Stimulated activated CD4-positive, alpha-beta T cell treated with anti-CD3 and anti-CD28 coated beads, Interleukin-2, amount 100 ng/mL, for 4 hours (primary cell): ENCODE results near the gene PTCHD1.

Experiments used
- DNase-seq: peaks from one replicate; pipeline ENCODE4 v3.0.0-alpha.2; 2020; ENCODE audit warnings: low read depth

Gene PTCHD1

DNA sequence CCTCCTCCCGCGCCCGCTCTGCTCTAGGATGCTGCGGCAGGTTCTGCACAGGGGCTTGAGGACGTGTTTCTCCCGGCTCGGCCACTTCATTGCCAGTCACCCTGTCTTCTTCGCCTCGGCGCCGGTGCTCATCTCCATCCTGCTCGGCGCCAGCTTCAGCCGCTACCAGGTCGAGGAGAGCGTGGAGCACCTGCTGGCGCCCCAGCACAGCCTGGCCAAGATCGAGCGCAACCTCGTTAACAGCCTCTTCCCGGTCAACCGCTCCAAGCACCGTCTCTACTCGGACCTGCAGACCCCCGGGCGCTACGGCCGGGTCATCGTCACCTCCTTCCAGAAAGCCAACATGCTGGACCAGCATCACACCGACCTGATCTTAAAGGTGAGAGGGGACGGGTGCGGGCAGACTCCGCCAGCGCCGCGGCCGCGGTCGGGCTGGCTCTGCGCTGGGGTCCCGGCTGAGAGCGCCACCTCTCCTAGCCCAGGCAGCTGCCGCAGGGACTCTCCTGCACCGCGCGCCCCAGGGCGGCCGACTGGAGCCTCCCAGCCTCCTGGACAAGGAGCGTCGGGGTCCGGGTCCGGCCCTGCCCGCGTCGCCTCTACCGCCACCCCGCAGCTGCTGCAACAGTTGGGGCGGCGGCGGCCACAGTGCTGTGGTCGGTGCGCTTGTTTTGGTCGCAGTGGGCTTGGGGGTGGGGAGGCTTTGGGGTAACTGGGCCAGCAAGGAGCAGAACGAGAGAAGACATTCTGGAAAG is at the start of gene PTCHD1:
Gene PTCHD1, plus strand, starts transcription at position 2 of the 752 bp plus-strand sequence. Its CDS starts 27 bp downstream, at position 29.
- DNase-seq: no peak

DNA sequence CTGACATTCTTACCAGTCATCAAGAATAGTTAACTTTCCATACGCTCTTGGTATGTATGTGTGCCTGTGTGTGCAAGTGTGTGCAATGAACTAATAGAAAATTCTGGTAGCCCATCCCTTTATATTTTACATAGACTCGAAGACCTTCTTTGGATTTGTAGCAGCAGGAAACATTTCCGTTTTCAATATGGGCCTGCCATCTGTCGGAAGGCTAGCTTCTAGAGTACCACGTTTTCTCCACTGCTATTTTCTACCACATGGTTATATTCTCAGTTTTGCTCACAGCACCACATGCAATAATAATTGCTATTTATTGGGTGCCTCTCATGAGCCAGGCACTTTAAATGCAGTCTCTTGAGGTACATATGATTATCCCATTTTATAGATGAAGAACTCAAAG is 47.9 kb upstream of the PTCHD1 start:
- no peak for DNase-seq

DNA sequence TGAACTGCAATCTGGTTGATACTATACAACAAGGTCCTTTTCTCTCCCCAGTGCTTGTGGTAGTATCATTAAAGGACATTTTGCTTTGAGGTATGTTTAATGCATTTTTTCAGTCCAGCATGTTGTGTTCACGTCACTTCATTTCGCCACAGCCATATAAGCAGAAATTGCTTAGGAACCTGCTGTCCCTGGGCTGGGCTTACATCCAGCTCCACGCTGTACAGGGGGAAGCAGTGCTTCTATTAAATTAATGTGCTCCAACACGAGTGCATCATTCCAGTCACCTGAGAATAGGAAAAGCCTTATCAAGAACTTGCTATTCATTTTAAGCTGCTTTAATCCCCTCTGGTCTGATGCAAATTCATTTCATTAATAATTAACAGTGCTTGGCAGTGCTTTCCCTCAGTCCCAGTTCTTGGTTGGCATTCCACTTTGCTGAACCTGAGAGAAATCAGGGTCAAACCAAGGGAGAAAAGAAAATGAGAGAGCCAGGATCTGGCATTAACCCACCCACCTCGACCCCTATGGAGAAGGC is 47.4 kb upstream of the PTCHD1 start:
- DNase-seq: no peak

DNA sequence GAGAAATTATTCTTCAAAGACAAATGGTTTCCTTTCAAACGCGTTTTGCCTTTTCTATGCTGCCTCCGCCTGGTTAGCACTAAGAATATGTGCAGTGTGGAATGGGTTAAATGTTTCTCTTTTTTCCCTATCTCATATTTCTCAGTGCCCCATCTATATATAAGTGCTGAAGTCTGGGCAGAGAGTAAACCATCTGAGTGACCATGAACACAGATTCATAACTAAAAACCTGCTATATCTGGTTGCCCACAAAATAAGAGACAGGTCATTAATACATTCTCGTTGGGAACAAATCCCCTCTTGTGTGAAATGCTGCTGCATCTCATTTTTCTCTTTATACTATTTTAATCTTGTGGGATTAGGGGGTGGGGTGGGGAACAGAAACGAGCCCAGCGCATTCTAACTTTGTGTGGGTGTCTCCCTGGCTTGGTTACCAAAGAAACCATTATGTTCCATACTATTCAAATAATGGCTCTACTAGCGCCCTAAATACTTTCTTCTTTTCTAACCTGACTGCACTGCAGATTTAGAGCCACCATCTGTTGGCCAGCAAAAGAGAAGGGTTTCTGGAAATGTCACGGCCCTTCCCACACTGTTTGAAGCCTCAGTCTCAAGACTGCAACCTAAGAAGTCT is 42.2 kb upstream of the PTCHD1 start:
- DNase-seq: no peak

DNA sequence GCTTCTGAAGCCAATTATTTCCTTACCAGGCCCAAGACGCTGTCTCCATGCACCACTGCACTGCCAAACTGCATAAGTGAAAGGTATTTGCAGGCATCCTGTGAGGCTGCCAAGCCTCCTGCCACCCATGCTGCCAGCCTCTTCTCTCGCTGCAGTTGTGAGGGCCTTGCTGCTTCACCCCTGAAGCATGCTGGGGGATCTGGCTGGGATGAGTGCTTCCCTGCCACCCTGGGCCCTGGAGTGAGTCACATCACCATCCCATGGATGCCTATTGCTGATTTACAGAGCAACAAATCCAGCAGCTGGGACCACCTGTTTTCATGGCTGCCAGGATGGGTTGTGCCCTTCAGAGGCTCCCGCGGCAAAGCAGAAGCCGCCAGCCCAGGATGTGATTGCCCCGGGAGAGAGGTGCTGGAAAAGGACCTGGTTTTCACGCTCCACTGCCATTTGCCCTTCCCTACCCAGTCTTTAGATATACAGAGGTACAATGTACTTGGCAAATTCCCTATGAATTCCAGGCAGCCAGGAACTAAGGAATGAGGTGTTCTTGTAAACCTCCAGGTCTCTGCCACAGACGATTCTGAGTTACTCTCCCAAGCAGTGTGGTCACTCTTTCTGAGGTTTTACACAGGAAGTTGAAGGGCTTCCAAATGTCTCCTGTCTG is 41.5 kb upstream of the PTCHD1 start:
- DNase-seq: no peak

DNA sequence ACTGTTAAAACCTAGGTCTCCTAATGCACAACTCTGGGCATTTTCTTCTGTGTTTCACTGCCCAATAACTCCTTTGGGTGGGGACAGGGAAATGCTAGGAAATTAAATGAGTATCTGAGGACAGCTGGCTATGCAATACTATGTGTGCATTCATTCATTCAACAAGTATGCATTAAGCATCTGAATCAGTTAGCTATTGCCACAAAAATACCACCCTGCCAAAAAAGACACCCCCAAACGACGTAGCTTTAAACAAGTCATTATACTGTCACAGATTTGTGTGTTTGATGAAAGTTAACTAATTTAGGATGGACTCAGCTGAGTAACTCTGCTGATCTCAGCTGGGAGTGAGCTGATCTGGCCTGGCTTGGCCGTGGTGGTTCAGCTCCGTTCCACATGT is 29.8 kb upstream of the PTCHD1 start:
- no peak for DNase-seq

DNA sequence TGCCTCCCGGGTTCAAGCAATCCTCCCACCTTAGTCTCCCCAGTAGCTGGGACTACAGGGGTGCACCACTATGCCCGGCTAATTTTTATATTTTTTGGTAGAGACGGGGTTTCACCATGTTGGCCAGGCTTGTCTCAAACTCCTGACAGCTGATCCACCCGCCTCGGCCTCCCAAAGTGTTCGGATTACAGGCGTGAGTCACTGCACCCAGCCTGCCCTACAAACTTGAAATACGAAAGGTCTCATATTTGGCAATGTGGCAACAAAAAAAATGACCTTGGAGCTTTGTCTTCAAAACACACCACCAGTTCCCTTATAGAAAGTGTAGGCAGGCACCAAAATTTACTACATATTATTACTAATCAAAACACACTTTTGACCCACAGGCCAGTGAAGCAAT is 22.9 kb upstream of the PTCHD1 start:
- DNase-seq: no peak

DNA sequence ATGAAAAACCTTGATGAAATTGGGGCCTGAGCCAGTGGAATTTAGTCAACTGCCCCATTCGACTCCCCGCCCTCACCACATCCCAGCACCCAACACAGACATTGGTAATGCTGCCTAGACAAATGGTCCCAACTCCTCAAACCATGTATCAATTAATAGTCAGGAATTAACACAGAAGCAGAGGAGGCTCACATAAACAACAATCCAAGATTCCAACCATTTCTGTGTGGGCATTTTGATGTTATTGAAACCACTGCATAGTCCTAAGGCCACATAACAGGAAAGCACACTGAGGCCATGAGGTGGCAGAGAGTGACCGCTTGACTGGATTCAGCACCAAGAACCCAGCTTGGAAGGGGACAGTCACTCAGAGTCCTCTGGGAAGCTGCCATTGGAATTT is 22.5 kb upstream of the PTCHD1 start:
- no peak for DNase-seq

DNA sequence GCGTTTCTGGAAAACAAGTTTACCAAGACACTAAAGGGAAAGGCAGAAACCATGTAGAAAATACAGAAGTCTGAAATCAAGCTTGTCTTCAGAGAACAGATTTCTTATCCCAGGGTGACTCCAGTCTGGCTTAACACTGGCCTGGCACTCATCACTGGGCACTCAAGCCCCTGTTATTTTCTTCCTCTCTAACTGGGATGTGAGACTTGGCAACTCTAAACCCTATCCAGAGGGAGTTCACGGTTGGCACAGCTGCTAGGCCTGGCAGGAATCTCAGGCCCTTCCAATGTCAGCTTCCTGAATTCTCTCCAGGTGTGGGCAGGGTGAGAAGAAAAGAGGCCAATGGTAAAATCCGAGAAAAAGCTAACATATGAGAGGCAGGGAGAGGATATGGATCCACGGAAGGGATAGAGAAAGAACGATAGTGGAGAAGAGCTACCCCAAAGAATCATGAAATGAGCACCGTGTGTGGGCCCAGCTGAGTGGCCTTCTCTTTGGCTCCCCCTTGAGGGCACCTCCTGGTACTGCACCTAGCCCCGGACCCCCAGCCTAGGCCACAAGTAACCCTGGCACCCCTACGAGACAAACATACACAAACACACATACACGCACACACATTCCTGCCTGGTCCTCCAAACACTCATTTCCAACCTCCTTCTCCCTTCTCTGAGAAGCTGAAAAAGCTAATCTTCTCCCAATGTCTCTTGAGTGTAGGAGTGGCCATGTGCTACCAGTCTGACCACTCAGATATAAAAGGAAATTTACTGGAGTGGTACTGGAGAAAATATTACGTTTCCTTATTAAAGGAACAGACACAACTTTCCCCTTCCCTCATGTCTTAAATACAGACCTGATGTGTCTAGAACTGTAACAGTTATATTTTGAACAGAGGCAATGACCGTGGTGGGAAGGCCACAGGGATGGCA is 16.6 kb upstream of the PTCHD1 start:
- DNase-seq: no peak

DNA sequence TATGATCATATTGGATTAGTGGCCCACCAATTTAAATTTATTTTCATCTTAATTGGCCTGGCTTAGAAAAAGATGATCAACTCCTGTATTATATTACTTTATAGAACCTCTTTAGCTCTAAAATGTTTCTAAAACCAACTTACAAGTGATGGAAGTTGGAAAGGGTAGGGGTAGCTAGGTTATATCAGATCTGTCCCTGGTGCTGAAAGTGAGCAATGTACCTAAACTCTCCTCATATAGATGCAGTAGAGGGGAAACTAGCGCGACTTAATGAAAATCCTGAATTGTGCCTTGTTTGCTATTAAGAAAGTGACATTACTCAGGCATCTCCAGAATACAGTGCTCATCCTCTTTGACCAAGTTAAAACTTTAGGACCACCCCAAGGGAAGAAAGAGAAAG is 7.5 kb upstream of the PTCHD1 start:
- no peak for DNase-seq

DNA sequence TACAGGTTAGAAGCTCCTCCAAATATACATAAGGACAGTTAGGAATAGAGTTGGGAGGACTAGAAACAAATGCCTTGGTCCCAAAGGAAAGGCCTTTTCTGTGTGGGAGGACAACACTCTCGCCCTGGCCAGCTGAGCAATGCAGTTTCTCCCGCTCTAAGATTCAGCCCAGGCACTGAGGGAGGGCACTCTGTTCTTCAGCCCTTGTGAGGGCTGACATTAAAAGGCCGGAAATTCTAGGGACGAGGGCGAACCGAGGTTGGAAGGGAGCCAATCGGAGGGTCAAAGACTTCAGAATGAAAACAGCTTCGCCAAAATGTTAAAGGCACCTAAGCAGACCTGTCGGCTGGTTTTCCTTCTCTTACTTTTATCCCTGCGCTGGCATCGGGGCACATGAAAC is 2.9 kb upstream of the PTCHD1 start:
- DNase-seq: no peak

DNA sequence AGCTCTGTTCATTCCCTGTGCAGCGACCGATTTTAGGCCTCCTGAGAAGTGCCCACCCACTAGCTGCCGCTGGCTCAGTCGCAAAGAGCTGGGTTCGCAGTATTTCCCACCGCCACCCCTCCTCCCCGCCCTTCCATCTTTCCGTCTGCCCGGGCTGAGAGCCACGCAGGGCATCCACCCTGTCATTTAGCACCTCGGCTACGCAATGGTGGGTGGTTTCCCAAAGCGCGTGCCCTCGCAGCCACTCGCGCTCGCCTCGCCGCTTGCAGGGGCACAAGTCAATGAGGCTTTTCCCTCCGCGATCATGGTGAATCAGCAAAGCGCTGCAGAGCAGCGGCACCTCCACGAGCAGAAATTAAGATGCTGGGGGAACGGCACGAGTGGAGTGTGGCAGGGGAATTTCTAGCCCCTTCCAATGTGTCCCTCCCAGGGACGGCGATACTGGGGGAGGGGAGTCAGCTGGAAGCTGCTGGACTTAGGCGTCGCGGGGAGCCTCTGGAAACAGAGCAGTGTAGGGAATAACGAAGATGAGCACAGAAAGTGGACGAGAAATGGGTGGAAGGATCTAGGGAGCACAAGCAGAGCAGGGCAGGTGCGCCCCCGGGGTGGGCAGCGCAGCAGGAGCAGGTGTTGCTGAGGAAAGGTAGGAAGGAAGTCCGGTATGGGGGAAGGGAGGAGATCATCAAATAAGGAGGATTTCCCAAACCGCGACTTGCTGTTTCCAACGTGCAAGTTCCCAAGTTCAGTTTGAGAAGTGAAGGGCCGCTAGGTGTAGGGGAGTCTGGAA is 2.4 kb upstream of the PTCHD1 start:
- DNase-seq: no peak

DNA sequence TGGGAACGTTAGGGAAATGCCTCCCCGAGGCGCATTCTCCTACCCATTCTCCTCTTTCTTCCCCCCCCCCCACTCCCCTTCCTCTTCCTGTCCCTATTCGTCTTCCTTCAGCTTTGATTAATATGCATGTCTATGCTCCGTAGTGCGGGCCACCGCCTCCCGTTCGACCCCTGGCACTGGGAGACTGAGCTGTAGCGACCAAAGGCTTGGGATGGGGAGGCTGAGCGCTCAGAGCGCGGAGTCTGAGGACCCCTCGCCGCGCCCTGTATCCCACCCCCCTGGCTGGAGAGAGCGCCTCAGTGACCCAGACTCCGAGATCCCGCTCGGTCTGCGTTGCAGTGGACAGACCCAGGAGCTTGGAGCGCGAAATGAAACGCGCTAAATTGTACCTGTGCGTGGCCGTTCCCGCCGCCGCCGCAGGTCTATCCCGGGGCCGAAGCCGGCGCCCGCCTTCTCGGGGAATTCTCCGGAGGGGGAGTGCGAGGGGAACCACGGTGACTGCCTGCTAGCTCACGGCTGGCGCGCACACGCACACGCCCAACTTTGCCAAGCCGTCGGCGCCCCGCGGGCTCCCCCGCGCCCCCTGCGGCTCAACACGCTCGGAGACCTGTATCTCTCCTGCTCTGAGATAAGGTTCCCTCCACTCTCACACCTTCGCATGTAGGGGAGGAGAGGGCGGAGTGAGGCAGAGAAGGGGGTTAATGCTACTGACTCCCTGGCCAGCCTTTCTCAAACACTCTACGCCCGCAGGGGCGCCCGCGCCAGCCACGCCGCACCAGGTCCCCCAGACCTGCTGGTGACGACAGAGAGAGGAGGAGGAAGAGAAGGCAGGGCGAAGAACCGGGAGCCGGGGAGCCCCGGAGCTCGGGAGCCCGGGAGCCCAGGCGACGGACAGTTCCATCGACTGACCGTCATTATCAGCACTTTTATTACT is 1.5 kb upstream of the PTCHD1 start:
- DNase-seq: no peak

DNA sequence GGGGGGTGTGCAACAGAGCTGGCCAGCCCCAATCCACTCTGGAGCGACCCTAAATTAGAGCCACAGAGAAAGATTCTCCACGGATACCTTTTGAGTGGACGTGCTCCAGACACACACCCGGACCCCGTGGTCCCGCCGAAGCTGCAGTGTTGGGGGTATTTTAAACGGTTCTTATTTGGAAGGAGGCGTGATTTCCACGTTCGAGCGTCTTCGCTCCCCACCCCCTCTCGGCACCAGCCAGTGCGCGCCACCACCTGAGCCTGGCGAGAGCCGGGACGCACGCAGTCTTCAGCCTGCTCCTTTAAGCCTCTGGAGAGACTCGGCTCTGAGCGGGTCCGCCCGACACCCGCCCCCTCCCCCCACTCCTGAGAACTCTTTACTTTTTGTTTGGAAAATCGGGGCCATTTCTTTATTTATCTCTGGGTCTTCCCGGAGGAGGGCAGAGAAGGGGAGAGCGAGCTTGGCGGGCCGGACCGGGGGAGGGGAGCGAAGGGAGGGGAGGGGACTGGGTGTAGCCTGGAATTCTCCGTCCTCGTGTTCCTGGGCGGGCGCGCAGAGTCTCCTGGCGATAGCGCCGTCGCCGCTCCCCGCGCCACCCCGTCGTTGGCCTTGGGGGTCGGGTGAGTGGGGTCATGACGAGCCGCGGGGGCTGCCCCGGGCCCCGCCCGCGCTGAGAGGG is 668 bp upstream of the PTCHD1 start:
- no peak for DNase-seq

DNA sequence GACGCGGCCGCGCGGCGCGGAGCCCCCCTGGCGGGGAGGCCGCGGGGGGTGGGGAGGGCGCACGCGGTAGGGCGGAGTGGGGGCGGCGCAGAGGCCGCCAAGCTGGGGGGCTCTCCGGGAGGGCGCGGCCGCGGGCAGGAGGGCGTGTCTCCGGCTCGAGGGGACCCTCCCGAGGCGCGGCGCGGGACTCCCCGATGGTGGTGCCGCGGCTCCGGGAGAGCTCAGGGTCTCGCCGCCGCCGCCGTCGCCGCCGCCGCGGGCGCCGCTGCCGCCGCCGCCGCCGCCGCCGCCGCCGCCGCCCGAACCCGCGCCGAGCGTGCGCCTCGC is 165 bp upstream of the PTCHD1 start:
- no peak for DNase-seq

DNA sequence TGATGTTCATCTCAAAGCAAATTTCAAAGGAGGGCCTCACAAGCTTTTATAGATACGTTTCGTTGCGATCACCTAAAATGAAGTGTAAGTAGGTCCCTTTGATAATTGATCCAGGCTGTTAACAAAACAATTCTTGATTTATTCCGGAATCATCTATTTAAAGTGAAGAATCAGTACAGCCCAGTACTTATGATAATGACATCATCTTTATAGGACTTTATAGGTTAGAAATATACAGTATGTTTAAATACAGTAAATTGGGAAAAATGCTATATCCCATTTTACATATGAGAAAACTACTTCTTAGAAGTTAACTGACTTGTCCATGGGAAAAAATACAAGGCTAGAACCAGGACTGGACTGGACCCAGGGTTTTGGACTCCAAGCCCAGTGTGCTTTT is 3.7 kb downstream of the PTCHD1 start:
- DNase-seq: no peak

DNA sequence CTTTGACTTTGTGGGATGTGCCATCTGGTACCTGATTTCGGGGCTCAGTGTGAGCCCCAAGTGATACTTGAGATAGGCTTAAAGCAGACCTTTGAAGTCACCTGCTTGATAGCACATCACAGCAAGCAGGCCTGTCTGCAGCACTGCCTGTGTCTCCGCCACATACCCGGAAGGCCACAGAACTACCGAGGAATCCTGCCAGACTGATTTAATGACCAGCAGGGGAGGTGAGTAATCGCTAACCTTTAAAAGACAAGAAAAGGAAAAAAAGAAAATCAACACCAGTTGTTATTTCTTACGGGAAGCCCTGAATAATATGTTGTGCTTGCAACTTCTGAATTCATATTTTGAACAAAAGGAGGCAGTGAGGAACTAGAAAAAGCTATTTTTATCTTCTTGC is 6.8 kb downstream of the PTCHD1 start:
- DNase-seq: no peak

DNA sequence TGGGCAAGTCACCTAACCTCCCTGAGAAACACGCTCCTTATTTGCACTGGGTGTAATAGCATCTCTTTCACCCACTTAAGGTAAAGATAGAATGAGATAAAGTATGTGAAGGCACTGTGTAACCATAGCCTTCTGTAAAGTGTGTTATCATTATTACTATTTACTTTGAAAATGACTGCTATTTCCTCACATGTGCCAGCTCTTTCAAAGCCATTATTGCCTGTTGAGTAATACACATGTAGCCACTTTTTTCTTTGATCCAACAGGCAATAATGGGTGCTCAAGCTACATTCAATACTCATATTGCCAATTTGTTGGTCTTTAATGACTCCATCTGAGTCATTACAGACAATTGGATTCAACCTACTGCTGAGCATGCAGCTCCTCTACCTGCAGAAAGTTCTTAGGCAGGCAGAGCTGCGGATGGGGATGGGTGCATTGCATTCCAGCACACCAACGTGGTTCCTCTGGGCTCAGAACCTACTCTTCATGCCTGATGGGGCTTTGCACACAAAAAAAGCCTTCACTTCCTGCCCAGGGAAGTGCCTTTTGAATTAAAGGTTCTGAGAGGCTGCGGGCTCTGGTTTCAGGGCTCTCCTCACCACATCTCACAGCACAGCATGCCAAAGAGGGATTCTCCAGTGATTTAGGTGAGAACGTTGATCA is 9.7 kb downstream of the PTCHD1 start:
- DNase-seq: no peak

DNA sequence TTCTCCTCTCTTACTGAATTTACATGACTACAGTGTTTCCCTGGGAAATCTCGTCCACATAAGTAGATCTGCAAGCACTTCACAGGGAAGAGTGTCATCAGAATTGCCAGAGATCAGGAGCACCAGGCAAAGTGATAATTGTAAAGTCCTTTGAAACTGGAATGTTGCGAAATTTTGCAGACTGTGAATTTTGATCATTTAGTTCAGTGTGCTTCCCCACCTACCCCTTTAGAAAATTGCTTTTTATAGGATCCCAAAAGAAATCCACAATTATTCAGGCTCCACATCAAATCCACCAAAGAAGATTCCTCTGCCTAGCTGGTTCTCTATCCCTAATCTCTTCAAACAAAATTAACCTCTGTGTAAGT is 10.2 kb downstream of the PTCHD1 start:
- DNase-seq: no peak
